ENCODE measurements around the gene SLC31A2. TPM values are rescaled to one million over a fixed set of nuclear protein-coding genes. Genes with fewer than 3 reads are reported as not detected.
A peak's percentile ranks its signal among the peaks of the same experiment; 100 is the strongest.

The SLC31A2 gene
- total and polyA plus RNA-seq, 8 donors: 2.4 to 39.3 (median 2.9) TPM

- TF ChIP-seq CTCF (IDR thresholded peaks at IDR 0.05): no peak
- Histone ChIP-seq H3K27ac (no peak overlapping the region), H3K27me3 (no peaks in the 10 kb centered on the region), H3K36me3 (peaks cover 4 to 98% of the 10 kb centered on the region in 2 donors), H3K9me3 (no peaks in the 10 kb centered on the region), H3K4me3 (no peak overlapping the region), H3K4me1 (peaks cover 0 to 8% of the 10 kb centered on the region in 2 donors)
- intact Hi-C loops (cut with DNase I): no loop called here
- no peak for ATAC-seq
- DNase-seq: no peak
These were observed 29.0 kb downstream of the SLC31A2 start for GRCh38 chr9:113179839-113180238.

- H3K9me3 ChIP-seq: no peaks in the 10 kb centered on the region
- no peak for TF ChIP-seq CTCF (IDR thresholded peaks at IDR 0.05)
These were observed 30.4 kb downstream of the SLC31A2 start for GRCh38 chr9:113181165-113181564.

GRCh38 chr9:113183956-113184488, 33.2 kb downstream of the SLC31A2 start:
- intact Hi-C loops (cut with DNase I): no loop called here
- Histone ChIP-seq H3K4me1 (peaks cover 0 to 37% of the 10 kb centered on the region in 2 donors), H3K27me3 (no peaks in the 10 kb centered on the region), H3K27ac (no peak overlapping the region), H3K4me3 (no peak overlapping the region), H3K9me3 (no peaks in the 10 kb centered on the region), H3K36me3 (peaks cover 4 to 97% of the 10 kb centered on the region in 2 donors)
- TF ChIP-seq CTCF (IDR thresholded peaks at IDR 0.05): no peak
- no peak for ATAC-seq
- DNase-seq: no peak

More at GRCh38 chr9:113181165-113181564, 30.4 kb downstream of the SLC31A2 start:
- no peak for ATAC-seq
- intact Hi-C loops (cut with DNase I): no loop called here
- no peak for DNase-seq
- no peaks in the 10 kb centered on the region for H3K27me3 ChIP-seq
- peaks cover 0 to 21% of the 10 kb centered on the region in 2 donors for H3K4me1 ChIP-seq
- H3K27ac ChIP-seq: no peak overlapping the region
- H3K36me3 ChIP-seq: peaks cover 4 to 99% of the 10 kb centered on the region in 2 donors
- no peak overlapping the region for H3K4me3 ChIP-seq

- no peaks in the 10 kb centered on the region for H3K9me3 ChIP-seq
- H3K4me1 ChIP-seq: peaks cover 0 to 41% of the 10 kb centered on the region in 2 donors
- no peaks in the 10 kb centered on the region for H3K27me3 ChIP-seq
- TF ChIP-seq CTCF (IDR thresholded peaks at IDR 0.05): no peak
- H3K27ac ChIP-seq: peak overlapping the region in 1 of 2 donors; percentile 92
- ATAC-seq: no peak
- peaks cover 4 to 92% of the 10 kb centered on the region in 2 donors for H3K36me3 ChIP-seq
- H3K4me3 ChIP-seq: no peak overlapping the region
- no peak for DNase-seq
- intact Hi-C loops (cut with DNase I): no loop called here
These were observed 33.7 kb downstream of the SLC31A2 start for GRCh38 chr9:113184539-113184938.

- ATAC-seq: no peak
- TF ChIP-seq CTCF (IDR thresholded peaks at IDR 0.05): no peak
- H3K9me3 ChIP-seq: no peaks in the 10 kb centered on the region
- intact Hi-C loops (cut with DNase I): no loop called here
- peaks cover 4 to 91% of the 10 kb centered on the region in 2 donors for H3K36me3 ChIP-seq
- H3K27me3 ChIP-seq: no peaks in the 10 kb centered on the region
- H3K27ac ChIP-seq: peak overlapping the region in 1 of 2 donors; percentile 92
- H3K4me1 ChIP-seq: peaks cover 0 to 49% of the 10 kb centered on the region in 2 donors
- DNase-seq: no peak
- peak overlapping the region in 1 of 2 donors; percentile 41 for H3K4me3 ChIP-seq
These were observed 34.5 kb downstream of the SLC31A2 start for GRCh38 chr9:113185271-113185670.
